HG02610 (cell line): ENCODE results near the gene EFNA1.

Experiments
- ATAC-seq: cut with Tn5 transposase; IDR thresholded peaks from one replicate; pipeline ENCODE4 v1.9.1; 2021; ENCODE audit warnings: mild to moderate bottlenecking, moderate library complexity; ENCODE audit not compliant: unreplicated experiment

The EFNA1 gene

GRCh38 chr1:155123801-155124200, 3.9 kb upstream of the EFNA1 start:
- no peak for ATAC-seq

GRCh38 chr1:155124503-155125463, 2.9 kb upstream of the EFNA1 start:
- no peak for ATAC-seq

- no peak for ATAC-seq
Measured at GRCh38 chr1:155125511-155125945, 2.1 kb upstream of the EFNA1 start.

GRCh38 chr1:155125946-155126555, 1.6 kb upstream of the EFNA1 start:
- ATAC-seq: no peak

GRCh38 chr1:155126556-155127104, 1.0 kb upstream of the EFNA1 start:
- no peak for ATAC-seq

- ATAC-seq: no peak
Measured at GRCh38 chr1:155127967-155128754, 485 bp downstream of the EFNA1 start.

GRCh38 chr1:155128755-155129473, 1.2 kb downstream of the EFNA1 start:
- no peak for ATAC-seq

- ATAC-seq: no peak
Measured at GRCh38 chr1:155130272-155131006, 2.8 kb downstream of the EFNA1 start.

GRCh38 chr1:155131285-155131684, 3.6 kb downstream of the EFNA1 start:
- ATAC-seq: no peak

GRCh38 chr1:155131856-155132255, 4.2 kb downstream of the EFNA1 start:
- no peak for ATAC-seq

GRCh38 chr1:155133799-155134281, 6.2 kb downstream of the EFNA1 start:
- ATAC-seq: no peak

GRCh38 chr1:155134322-155134721, 6.6 kb downstream of the EFNA1 start:
- ATAC-seq: no peak

- no peak for ATAC-seq
Measured at GRCh38 chr1:155134880-155135414, 7.3 kb downstream of the EFNA1 start.

- peak; percentile 77 for ATAC-seq
Measured at GRCh38 chr1:155135415-155136028, 7.8 kb downstream of the EFNA1 start, which contains the start of gene SLC50A1. Gene SLC50A1 (plus strand): TSS chr1:155135852. CDS start chr1:155135912, 60 bp downstream.

- ATAC-seq: no peak
Measured at GRCh38 chr1:155136748-155137147, 9.1 kb downstream of the EFNA1 start.

GRCh38 chr1:155137154-155137949, 9.7 kb downstream of the EFNA1 start:
- no peak for ATAC-seq

- ATAC-seq: peak; percentile 70
Measured at GRCh38 chr1:155139895-155140629, 12.4 kb downstream of the EFNA1 start, which contains the start of gene DPM3. Gene DPM3 (minus strand): TSS chr1:155140531. CDS start chr1:155140240, 291 bp downstream.
